ENCODE measurements around the gene AATF.

The AATF gene, protein sequence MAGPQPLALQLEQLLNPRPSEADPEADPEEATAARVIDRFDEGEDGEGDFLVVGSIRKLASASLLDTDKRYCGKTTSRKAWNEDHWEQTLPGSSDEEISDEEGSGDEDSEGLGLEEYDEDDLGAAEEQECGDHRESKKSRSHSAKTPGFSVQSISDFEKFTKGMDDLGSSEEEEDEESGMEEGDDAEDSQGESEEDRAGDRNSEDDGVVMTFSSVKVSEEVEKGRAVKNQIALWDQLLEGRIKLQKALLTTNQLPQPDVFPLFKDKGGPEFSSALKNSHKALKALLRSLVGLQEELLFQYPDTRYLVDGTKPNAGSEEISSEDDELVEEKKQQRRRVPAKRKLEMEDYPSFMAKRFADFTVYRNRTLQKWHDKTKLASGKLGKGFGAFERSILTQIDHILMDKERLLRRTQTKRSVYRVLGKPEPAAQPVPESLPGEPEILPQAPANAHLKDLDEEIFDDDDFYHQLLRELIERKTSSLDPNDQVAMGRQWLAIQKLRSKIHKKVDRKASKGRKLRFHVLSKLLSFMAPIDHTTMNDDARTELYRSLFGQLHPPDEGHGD

GRCh38 chr17:36948717-36949460, at the start of gene AATF:
TSS of gene AATF (plus strand) at chr17:36948954. CDS start at chr17:36949126, 172 bp downstream.
- peak; percentile 95 for DNase-seq

DNA sequence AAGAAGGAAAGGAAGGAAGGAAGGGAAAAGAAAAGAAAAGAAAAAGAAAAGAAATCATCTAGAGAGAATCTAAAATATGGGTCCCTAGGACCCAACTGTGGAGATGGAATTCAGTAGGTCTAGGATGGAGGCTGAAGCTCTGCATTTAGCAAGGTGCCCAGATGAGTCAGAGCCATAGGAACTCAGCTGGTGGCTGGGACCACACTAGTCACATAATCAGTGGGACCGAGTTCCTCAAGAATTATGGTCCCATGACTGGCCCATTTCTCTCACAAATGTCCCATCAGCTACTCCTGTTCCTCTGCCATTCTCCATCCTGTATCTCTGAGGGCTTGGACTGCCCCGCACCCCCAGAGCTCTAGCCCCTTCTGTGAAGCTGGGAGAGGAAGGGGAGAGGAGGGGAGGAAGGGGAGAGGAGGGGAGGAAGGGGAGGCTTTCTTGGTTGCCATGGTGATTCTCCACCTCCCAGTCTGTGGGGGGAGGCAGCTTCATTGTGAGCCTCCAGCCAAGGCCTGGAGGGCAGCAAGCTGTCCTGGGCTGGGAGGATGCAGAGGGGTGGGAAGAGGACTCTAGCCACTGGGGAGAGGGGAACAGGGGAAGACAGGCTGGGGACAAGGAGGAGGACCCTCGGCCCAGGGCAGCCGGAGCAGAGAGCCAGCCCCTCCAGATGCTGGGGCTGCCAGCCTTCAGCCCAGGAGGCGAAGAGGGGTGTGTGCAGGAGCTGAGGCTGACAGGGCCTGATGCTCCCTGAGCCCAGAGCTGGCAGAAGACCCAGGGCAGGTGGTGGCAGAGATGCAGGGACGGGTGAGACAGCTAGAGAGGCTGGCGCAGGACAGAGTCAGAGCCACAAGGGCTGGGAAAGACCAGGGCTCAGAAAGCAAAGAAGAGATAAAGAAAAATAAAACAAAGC, 49.2 kb upstream of the AATF start:
- DNase-seq = no peak

- no peak for DNase-seq
Measured at GRCh38 chr17:36900160-36900512, 48.6 kb upstream of the AATF start.

GRCh38 chr17:36901506-36901905, 47.2 kb upstream of the AATF start:
- DNase-seq = no peak

DNA sequence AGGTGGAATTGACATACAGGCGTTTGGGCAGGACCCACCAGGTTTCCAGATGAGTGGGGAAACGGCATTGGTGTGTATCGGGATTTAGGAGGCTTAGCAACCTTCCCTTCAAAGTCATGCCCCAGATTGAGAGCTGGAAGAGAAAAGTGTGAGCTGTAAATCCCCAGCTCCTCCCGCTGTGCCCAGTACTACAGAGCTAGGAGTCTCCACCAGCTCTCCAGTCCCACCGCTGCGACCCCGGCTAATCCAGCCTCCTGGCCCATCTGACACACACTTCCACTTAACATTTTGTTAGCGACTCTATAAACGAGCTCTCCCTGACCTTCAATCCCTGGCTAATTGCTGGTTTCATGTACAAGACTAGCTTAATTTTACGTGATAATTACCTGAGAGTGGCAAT, 41.3 kb upstream of the AATF start:
- no peak for DNase-seq

- no peak for DNase-seq
Measured at GRCh38 chr17:36910513-36910912, 38.2 kb upstream of the AATF start.

DNA sequence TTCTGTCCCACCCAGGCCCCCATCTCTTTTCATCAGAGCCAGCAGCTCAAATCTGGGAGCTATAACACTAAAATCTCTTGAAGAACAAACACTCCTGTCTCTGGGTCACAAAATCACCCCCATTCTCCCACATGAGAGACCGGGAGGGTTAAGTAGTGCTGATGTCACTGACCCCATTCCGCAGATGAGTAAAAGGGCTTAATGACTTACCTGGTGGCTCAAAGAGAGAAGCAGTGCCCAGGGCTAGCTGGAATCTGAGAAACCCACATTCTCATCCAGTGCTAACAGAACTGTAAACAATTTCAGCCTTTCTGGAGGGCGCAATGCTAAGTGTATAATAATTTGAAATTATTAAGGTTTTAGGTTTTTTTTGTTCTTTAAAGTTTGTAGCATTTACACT, 37.8 kb upstream of the AATF start:
- DNase-seq = no peak

DNA sequence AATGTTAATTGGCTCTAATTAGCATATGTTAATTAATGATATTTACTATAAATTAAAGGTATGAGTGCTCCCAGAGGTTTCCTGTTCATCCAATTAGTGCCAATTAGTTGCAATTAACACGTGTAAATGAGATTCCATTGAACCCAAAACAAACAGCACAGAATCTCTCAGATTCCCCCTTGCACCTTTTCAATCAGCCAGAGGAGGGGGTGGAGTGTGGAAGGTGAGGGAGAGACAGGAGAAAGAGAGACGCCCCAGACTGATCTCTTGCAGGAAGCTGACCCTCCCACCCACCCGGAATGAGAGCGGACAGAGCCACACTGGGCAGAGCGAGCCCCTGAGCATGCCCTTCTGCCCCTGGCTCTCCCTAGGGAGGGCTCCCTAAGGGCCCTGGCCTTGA, 35.6 kb upstream of the AATF start:
- no peak for DNase-seq

GRCh38 chr17:36918211-36918691, 30.5 kb upstream of the AATF start:
- no peak for DNase-seq

DNA sequence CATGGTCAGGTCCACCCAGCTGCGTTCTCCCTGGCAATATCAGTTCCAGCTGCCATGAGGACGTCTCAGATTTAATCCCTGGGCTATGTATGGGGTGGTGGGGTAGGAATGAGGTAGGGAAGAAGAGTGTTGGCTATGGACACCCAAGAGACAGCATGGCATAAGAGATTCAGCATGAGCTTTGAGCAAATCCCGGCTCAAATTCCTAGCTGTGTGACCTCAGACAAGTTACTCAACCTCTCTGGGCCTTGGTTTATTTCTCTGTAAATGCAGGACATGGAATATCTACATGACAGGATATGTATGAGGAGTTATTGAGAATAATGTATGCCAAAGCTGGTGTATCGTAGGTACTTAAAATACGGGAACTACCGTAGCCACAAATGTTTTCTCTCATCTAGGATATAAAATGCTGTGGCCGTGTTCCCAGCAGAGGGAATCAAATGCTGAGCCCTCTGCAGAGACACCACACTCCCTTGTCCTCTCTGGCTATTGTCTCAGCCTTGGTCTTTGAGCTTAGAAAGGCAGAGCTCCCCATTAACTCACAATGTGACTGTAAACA, 29.3 kb upstream of the AATF start:
- DNase-seq = no peak

- DNase-seq = no peak
Measured at GRCh38 chr17:36920032-36921005, 28.4 kb upstream of the AATF start.

DNA sequence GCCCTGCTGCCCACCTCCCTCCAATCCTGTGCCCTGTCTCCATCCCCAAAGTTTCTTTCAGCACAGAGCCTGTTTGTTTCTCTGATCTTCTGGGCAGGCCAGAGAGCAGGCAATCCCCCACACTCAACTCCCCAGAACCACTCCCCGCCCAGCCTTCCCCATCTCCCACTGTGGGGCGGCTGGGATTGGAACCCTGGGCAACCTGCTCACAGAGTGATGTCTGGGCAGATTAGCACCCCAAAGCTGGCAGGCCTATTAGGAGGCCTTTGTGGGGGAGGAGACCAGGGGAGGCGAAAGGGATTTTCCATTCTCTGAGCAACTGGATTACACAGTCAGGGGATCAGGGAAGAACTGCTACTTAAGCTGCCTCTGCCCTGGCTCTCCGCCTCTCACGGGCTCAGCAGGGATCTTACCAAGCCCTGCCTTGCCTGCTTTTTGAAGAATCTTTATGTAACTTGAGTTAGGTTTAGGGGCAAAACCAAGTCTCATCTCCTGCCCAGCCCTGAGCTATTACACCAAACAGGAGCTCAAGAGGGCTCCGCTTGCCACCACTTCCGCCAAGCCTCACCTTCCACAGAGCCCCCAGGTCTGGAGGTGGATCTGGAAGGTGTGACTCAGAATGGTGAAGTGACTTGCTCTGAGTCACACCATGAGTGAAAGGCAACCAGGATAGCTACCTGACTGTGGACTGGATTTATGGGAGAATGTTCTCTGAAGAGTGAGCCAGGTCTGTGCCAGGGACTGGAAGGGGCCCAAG, 27.5 kb upstream of the AATF start:
- no peak for DNase-seq

- no peak for DNase-seq
Measured at GRCh38 chr17:36922175-36922574, 26.6 kb upstream of the AATF start.

- DNase-seq = no peak
Measured at GRCh38 chr17:36923814-36924221, 24.9 kb upstream of the AATF start.

GRCh38 chr17:36926226-36926625, 22.5 kb upstream of the AATF start:
- DNase-seq = no peak

- DNase-seq = no peak
Measured at GRCh38 chr17:36926701-36927100, 22.1 kb upstream of the AATF start.

- no peak for DNase-seq
Measured at GRCh38 chr17:36928471-36929345, 20.0 kb upstream of the AATF start.

DNA sequence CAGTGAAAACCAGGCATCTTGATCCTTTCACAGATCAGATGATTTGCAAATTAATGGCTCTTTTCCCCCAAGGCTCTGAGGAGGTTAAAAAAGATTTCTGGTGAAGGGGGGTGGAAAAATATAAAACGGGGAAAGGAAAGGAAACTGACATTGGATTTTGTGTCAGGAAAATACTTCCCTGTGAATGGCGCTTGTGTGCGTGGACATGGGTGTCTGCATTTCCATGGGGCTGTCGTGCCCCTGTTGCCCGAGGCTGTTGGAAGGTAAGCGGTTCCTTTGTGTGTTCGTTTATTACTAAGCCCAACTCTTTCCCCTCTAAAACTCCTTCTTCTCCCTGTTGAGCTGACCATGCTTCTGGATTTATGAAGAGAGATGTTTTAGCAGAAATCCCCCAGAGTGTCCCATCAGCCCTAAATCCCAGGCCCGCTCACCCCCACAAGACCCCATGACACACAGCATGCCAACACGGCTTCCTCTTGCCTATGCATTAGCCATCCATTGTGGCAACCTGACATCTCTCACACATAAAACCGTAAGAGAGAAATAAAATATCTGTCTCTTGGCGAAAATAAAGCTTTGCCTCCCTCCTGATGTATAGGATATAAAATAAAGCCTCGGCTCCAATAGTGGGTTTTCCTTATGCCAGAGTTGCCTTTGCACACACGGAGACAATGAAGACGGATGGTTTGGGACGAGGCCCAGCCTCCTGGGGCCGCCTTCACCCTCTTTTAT, 18.7 kb upstream of the AATF start:
- DNase-seq = no peak

DNA sequence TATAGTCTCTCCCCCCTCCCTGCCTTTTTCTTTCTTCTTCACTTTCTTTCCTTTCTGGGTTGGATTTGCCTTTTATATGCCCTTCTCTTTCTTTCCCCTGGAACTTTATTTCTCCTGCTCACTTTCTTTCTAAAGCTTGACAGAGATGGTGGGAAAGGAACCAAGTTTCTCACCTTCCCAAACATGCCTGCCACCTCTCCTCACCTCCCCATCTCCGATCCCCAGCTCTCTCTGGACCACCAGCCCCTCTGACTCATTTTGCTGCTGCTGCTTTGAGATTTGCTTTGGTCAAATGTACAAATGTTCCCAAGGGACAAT, 18.2 kb upstream of the AATF start:
- no peak for DNase-seq
